Fibroblast of skin of left quadriceps (primary cell): Measurements from ENCODE around the gene USP34.
"Not testable (repeated sequence)": the region's sequence is repeated elsewhere in the genome, so short reads cannot be mapped to it uniquely, and the experiment has no call there.

ENCODE experiments used
- DNase-seq, 2 experiments: peaks; one replicate each; pipeline ENCODE4 v3.0.0-alpha.2; 2013; ENCODE audit warnings: low read depth in 2 of 2

Gene USP34

DNA sequence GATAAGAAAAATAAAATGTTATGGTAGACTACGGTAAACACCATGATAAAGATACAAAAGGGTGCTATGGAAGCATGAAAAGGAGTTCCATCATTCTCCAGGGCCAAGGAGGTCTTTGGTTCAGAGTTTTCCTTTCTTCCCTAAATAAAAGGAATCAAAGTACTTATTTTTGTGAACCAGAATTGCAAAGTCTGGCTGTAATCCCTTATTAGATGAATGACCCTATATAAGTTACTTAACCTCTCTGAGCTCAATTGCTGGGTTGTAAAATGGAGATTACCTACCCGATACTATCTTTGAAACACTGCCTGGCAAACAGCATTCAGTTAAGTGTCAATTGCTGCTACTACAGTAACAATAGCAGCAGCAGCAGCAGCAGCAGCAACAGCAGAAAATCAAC, 218.9 kb downstream of the USP34 start:
- DNase-seq = no peak

DNA sequence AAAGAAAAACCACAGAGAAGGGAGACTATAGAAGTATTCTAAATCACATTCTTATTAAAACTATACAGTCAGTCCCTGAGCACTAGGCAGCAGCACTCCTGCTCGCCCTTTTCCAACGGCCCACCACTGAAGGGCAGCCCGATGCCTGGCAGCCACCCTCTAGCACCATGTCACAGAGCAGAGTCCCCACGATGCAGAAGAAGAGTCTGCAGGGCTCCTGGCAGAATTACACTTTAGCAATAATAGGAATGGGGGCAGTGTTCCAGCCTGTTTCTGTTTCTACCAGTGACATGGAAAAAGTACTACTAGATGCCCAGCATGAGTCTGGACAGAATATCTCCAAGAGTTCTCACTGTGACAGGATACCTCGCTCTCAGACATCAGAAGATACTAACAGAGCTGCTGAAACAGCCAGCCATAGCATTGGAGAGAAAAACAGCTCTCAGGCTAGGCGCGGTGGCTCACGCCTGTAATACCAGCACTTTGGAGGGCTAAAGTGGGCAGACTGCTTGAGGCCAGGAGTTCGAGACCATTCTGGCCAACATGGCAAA, 221.3 kb downstream of the USP34 start:
- DNase-seq = no peak

DNA sequence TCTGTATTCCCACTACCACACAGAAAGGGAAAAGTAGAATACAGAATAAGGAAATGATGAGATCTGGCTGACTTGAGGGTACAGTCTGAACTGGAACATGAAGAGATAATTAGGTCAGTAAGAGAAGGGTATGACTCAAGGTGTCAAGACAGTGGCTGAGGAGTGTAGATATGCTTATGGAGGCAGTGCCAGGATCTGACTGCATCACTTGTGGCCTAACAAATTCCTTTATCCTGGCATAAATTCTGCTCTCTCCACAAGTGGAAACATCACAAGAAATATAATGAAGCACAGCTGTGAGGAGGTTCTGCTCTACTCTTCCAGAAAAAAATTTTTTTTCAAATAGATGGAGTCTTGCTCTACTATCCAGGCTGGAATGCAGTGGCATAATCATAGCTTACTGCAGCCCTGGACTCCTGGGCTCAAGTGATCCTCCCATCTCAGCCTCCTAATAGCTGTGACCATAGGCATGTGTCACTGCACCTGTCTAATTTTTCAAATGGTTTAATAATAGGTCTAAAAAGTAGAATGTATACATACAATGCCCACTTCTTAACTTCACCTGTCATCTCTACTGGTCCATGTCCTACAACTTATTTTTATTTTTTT, 223.6 kb downstream of the USP34 start:
- DNase-seq = peak; percentile 68 to 69

DNA sequence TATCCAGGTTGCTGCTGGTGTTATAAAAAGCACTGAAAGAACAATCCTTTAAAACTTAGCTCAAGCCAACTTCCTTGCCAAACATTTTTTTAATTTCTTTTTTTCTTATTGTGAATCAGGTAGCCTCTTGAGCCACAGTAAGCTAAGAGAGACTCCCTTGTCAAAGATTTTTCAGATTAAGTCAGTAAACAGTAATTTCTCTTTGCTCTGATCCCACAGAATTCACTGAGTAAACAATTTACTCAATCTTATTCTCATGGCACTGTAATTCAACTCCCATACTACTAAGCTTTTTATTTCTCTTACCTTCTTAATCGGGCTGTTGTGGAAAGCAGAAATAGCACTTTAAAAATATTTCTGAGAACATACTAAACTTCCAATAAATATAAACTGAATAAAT, 226.2 kb downstream of the USP34 start:
- DNase-seq = no peak

DNA sequence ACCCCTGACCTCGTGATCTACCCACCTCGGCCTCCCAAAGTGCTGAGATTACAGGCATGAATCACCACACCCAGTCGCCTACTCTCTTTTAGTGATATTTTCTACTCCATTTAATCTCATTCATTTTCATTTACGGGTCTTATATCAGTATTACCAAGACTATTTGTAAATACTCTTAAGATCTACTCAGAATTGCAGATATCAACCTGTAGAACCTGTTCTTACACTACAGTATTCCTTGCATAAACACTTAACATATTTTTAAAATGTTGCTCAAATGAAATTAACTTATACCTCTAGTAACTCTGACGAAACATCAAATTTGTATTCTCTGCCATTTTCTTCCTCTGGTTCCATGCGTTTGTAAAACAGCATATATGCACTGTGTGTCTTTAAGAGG, 229.6 kb downstream of the USP34 start:
- no peak for DNase-seq

DNA sequence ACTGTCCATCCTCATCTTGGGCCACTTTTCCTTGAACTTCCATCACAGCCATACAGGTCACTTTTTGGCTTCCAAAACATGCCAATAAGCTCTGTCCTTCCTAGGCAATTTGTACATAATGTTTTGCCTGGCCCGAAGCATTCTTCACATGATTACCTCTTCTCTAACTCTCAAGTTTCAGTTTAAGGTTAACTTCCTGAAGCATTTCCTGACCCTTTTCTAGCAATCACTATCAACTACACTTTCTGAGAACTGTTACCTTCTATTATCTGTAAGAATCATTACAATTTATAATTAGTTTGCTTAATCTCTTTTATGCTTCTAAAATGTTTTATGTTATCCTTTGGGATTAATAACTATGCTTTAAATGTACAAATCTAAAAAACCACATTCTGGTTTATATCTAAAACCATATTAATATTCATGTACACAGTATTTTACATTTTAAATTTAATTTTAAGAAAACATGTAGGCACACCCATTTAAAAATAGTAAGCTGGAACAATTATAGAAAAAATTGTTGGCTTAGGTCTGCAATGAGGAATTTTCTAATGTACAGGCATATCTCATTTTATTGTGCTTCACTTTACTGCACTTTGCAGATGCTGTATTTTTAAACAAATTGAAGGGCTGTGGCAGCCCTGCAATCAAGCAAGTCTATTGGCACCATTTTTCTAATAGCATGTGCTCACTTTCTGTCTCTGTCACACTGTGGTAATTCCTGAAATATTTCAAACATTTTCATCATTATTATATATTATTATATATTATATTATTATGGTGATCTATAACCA, 232.5 kb downstream of the USP34 start:
- DNase-seq = no peak

DNA sequence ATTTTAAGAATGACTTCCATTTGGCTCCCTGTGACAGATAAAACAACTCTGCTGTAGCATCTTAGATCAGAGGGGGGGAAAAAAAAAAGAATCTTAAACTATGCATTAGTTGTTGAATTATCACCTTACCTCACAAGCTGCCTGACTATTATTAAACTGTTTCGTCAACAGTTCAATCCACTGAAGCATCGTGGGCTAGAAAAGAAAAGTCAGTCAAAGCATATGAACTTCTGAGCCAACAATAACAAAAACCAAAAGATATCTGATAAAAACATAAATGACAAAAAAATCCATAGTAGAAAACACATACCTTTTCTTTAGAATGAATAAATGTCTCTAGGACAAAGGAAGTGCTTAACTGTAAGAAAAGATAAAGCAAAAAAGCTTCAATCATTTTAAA, 235.2 kb downstream of the USP34 start:
- no peak for DNase-seq

DNA sequence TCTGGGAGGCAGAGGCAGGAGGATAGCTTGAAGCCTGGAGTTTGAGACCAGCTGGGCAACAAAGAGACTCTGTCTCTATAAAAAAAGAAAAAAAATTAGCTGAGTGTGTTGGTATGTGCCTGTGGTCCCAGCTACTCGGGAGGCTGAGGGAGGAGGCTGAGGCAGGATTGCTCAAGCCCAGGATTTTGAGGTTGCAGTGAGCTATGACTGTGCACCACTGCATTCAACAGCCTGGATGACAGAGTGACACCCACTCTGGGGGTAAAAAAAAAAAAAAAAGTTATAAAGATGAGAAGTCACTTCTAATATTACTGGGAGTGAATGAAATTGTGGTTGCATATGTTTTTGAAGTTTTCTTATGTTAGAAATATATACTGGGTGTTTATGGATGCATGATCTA, 237.3 kb downstream of the USP34 start:
- no peak for DNase-seq

DNA sequence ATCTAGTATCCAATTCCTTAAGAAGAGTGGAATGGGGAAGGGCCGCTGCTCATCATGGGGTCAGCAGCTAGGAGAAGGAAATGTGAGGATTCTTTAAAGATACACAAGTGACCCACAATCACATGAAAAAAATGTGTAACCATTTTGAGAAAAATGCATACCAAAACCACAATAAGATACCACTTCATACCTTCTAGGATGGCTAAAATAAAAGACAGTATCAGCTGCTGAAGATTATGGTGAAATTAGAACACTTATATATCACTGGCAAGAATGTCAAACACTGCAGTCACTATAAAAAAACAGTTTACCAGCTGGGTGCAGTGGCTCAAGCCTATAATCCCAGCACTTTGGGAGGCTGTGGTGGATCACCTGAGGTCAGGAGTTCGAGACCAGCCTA, 241.0 kb downstream of the USP34 start:
- DNase-seq = peak; percentile 7 to 9

DNA sequence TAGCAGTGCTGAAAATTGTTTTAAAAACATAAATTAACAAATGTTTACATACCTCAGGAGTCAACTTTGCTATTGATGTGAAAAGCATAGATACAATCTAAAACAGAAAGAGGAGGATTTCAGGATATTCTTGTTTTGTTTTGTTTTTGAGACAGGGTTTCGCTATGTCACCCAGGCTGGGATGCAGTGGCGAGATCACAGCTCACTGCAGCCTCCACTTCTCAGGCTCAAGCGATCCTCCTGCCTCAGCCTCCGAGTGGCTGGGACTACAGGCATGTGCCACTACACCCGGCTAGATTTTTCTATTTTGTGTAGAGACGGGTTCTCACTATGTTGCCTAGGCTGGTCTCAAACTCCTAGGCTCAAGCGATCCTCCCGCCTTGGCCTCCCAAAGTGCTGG, 248.3 kb downstream of the USP34 start:
- no peak for DNase-seq

DNA sequence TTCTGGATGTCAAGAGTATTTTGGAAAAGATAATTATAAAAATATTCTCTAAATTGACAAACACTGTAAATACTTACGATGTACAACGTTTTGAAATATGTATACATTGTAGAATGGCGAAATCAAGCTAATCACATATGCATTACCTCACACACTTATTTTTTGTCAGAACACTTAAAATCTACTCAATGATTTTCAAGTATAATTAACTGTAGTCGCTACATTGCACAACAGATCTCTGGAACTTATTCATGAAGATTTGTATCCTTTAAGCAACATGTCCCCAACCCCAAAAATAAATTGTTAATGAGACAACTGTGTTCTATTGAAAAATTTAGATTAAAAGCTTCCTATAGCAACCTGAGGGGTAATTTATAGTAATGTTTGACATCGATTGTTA, 249.1 kb downstream of the USP34 start:
- DNase-seq = no peak

DNA sequence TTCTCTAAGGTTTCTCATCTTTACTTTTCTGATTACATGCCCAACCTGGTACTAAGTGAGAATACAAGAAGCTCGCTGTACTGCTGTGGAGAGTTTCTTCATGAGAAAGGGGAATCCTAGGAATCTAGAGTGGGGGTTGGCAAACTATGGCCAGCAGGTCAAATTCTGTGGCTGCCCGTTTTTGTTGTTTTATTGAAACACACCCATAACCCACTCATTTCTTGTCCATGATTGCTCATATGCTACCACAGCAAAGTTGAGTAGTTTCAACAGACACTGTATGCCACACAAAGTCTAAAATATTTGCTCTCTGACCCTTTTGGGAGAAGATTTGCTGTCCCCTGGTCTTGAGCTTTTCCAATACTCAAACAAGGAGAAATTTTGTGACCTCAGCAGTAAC, 250.1 kb downstream of the USP34 start:
- DNase-seq = no peak

DNA sequence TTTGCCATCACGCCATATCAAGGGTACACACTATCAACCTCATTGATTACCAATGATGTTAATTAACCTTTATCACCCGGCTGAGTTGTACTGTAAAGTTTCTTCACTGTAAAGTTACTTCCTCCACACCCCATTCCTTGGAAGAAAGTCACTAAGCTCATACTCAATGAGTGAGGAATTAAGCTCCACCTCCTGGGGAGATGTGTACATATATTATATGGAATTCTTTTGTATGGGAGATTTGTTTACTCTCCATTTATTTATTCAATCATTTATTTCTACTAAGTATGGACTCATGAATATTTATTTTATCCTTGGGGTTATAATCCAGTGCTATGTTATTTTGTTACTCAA, 252.1 kb downstream of the USP34 start:
- no peak for DNase-seq

DNA sequence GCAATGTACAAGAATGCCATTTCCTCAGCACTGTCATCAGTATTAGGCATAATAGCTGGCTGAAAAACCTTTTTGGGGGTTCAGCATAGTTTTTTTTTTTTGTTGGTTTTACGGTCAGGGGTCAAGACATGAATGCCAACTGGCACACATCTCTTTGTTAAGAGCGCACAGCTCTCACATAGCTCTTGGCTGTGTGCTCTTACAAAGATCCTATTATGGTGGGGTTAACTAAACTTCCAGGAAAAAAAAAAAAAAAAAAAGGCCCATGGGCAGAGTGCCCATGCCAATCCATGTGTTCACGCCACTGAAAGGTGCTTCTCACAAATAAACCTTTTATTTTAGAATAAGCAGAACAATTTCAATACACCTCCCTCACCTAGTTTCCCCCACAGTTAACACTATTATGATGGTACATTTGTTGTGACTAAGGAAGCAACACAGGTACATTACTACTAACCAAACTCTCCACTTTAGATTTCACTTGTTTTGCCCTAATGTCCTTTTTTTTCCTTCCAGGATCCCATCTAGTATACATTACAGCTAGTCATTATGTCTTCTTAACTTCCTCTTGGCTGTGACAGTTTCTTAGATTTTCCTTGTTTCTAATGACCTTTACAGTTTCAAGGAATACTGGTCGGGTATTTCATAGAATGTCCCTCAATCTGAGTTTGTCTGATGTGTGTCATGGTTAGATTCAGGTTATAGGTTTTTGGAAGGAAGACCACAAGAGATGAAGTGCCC, 252.6 kb downstream of the USP34 start:
- no peak for DNase-seq

DNA sequence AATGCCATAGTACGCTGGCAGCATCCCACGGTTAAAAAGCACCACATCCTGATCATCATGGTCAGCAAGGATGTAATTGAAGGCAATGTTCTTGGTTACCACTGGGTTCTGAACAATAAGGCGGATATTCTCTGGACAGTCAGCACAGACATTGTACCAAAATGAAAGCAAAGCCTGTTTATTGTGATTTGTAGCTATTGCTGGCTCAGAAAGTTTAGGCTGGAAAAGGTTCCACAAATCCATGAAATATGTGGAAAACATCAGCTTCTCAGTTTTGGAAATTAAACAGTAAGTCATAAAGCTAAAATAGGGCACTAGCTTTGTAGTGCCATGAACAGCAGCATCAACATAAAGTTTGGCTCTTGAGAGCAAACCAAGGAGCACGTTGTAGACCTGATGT, 256.7 kb downstream of the USP34 start:
- no peak for DNase-seq

DNA sequence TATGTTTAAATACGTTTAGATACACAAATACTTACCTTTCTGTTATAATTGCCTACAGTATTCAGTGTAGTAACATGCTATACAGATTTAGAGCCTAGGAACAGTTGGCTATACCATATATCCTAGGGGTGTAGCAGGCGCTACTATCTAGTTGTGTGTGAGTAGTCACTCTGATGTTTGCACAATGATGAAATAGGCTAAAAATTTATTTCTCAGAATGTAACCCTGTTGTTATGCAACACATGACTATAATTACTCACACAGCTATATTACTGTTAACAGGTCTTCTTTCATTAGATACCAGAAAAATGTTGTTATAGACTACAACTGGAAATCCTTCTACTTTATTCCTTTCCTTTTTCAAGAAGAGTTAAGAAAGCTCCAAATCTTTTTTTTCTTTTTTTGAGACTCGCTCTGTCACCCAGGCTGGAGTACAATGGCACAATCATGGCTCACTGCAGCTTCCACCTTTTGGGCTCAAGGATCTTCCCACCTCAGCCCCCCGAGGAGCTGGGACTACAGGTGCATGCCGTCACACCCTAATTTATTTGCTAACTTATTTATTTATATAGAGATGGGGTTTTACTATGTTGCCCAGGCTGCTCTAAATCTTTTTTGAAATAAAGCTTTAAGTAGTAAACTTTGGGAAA, 260.4 kb downstream of the USP34 start:
- DNase-seq = peak; percentile 70 to 80

DNA sequence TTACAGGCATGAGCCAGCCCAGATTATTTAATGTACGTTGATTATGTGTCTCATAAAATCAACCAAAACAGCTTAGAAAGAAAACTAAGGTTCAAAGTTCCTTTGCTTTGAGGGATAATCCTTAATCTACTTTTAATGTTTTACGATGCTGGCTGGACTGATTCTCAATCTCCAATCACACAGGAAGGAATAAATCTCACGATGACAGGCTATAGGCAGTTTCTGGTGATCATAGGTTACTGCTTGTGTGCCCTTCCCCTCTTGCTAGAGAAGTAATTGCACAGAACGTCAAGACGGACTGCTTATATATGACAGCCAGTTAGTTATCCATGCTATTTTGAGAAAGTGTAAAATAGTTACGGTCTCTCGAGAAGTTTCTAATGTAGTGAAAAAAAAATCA, 265.8 kb downstream of the USP34 start:
- DNase-seq = no peak

DNA sequence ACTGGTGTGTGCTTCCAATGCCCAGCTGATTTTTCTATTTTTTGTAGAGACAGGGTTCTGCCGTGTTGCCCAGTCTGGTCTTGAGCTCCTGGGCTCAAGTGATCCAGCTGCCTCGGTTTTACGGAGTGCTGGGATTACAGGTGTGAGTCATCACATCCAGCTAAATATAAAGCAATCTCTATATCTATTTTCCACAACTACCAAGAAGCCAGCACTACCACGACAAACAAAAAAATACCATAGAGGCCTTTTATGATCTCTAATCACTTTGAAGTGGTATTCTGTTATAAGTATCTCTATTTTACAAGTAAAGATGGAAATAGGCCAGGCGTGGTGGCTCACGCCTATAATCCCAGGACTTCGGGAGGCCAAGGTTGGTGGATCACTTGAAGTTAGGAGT, 274.2 kb downstream of the USP34 start:
- DNase-seq = no peak

DNA sequence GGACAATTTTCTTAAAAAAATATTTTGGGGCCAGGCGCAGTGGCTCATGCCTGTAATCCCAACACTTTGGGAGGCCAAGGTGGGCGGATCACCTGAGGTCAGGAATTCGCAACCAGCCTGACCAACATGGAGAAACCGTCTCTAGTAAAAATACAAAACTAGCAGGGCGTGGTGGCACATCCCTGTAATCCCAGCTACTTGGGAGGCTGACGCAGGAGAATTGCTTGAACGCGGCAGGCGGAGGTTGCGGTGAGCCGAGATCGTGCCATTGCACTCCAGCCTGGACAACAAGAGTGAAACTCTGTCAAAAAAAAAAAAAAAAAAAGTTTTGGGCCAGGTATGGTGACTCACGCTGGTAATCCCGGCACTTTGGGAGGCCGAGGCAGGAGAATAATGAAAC, 276.2 kb downstream of the USP34 start:
- DNase-seq = not testable (repeated sequence)

DNA sequence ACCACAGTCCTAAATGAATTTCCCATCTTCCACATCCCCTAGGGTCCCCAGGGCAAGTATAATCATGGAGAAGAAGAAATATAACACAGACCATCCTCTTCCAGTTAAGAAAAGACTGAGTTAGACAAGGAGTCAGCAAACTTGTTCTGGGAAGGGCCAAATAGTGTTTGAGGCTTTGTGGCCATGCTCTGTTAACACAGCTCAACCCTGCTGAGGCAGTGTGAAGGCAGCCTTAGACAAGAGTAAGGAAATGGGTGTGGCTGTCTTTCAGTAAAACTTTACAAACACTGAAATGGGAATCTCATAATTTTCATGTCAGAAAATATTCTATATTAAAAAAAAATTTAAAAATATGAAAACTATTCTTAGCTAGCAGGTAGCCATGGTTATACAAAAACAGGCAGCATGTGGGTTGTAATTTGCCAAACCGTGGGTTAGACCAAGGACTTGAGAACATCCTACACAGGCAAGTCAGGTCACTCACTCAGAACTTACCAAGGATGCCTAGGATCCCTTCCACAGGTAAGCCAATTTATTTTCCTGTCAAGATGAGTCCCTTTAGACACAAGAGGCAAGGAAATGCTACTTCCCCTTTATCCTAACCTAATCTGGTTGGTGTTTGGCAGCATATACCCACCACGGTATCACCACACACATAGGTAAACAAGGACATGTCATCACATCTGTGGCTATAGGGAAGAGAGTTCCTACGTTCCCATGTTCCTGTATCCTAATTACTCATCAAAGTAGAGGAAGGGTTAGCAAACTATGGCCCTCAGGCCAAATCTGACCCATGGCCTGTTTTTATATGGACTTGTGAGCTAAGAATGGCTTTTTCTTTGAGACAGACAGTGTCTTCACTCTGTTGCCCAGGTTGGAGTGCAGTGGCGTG, 277.0 kb downstream of the USP34 start:
- no peak for DNase-seq

DNA sequence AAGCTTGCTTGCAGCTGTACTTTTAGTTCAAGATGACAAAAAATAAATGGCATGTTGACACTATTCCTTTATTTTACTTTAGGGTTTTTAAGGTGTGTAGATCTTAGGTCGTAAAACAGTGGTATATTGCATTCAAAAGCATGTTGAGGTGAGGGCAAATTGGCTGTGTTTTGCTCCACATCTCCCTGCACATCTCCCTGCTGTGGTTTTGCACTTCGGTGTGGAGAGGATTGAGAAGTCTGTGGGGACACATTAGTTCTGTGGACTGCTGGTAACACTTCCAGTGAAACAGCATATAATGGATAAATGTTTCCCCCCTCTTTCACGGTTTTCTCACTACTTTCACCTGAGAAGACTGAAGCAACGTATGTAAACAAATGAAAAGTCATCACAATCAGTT, 283.8 kb downstream of the USP34 start:
- no peak for DNase-seq
